Measurements from ENCODE around the gene HIVEP2. TPM values are rescaled to one million over a fixed set of nuclear protein-coding genes. Genes with fewer than 3 reads are reported as not detected.

The HIVEP2 gene
- total and polyA plus RNA-seq, 2 donors (not counting 1 experiment from before 2014, with no cell fraction given), result 5.8 to 31.9 TPM

- ChIA-PET POLR2A (no interaction called here), CTCF (interaction anchor here (1.6 to 1.7 kb wide), 2 partner anchors 14 to 57 kb away, joined by 6 to 9 read pairs; no protein-coding TSS in a partner anchor)
- Histone ChIP-seq H3K27me3 (replicated peaks in 1 of 4; ENCODE audit: control extremely low read depth in 1 of 4, control insufficient read depth in 3 of 4, insufficient read depth in 4 of 4, low read length in 3 of 4) (no peaks in the 10 kb centered on the region), H3K9me3 (ENCODE audit: control extremely low read depth in 1 of 3, control insufficient read depth in 2 of 3, insufficient read depth in 1 of 3, low read length in 2 of 3) (no peaks in the 10 kb centered on the region), H3K4me3 (ENCODE audit: control extremely low read depth in 1 of 5, extremely low read depth in 1 of 5, insufficient read depth in 1 of 5, low read depth in 2 of 5, low read length in 4 of 5) (no peak overlapping the region), H3K79me2 (ENCODE audit: control insufficient read depth, insufficient read depth, low read length) (no peaks in the 10 kb centered on the region), H3K4me2 (replicated peaks; ENCODE audit: low read depth, low read length, poor library complexity, severe bottlenecking) (no peak overlapping the region), H3K4me1 (ENCODE audit: control insufficient read depth in 2 of 2, insufficient read depth in 2 of 2, low read length in 2 of 2) (peaks cover 0 to 5% of the 10 kb centered on the region in 2 donors), H4K20me1 (ENCODE audit: control insufficient read depth, insufficient read depth, low read length, poor library complexity, severe bottlenecking) (no peaks in the 10 kb centered on the region), H3K27ac (ENCODE audit: low read length in 2 of 2) (no peak overlapping the region), H3K9ac (ENCODE audit: low read length) (no peak overlapping the region), H3K36me3 (replicated peaks in 1 of 2; ENCODE audit: control extremely low read depth in 1 of 2, control insufficient read depth in 1 of 2, extremely low read depth in 1 of 2, insufficient read depth in 2 of 2, low read length in 1 of 2) (peaks cover 2 to 12% of the 10 kb centered on the region in 2 experiments), H2AFZ (ENCODE audit: insufficient read depth, low read depth, low read length, poor library complexity, severe bottlenecking) (no peak overlapping the region)
- ATAC-seq (ENCODE audit: low read depth), result no peak
- intact Hi-C loops (cut with micrococcal nuclease), result no loop called here
- H3K27me3 Mint-ChIP-seq, result no peaks in the 10 kb centered on the region
- H3K9me3 Mint-ChIP-seq (ENCODE audit: insufficient read depth), result no peaks in the 10 kb centered on the region
- 33% methylated on average over 1 of the region's 1 CpG for WGBS (ENCODE audit: insufficient coverage)
- DNase-seq, result no peak
- no peak overlapping the region for H3K27ac Mint-ChIP-seq
- no peak overlapping the region for H3K4me3 Mint-ChIP-seq
- TF ChIP-seq CTCF (IDR thresholded peaks at IDR 0.05) (no peak), EZH2 (IDR thresholded peaks at IDR 0.05; ENCODE audit: borderline replicate concordance, insufficient read depth, low read depth, low read length, poor library complexity, severe bottlenecking) (no peak)
- H3K4me1 Mint-ChIP-seq, result peaks cover 21% of the 10 kb centered on the region
These were observed 194.0 kb downstream of the HIVEP2 start for GRCh38 chr6:142750998-142751397.

GRCh38 chr6:142749556-142749955 lies 195.4 kb downstream of the HIVEP2 start:
- Histone ChIP-seq H3K9ac (ENCODE audit: low read length) (no peak overlapping the region), H3K36me3 (replicated peaks in 1 of 2; ENCODE audit: control extremely low read depth in 1 of 2, control insufficient read depth in 1 of 2, extremely low read depth in 1 of 2, insufficient read depth in 2 of 2, low read length in 1 of 2) (peaks cover 0 to 12% of the 10 kb centered on the region in 2 experiments), H4K20me1 (ENCODE audit: control insufficient read depth, insufficient read depth, low read length, poor library complexity, severe bottlenecking) (no peaks in the 10 kb centered on the region), H3K9me3 (ENCODE audit: control extremely low read depth in 1 of 3, control insufficient read depth in 2 of 3, insufficient read depth in 1 of 3, low read length in 2 of 3) (no peaks in the 10 kb centered on the region), H3K4me3 (ENCODE audit: control extremely low read depth in 1 of 5, extremely low read depth in 1 of 5, insufficient read depth in 1 of 5, low read depth in 2 of 5, low read length in 4 of 5) (no peak overlapping the region), H3K79me2 (ENCODE audit: control insufficient read depth, insufficient read depth, low read length) (no peaks in the 10 kb centered on the region), H3K4me2 (replicated peaks; ENCODE audit: low read depth, low read length, poor library complexity, severe bottlenecking) (no peak overlapping the region), H3K27ac (ENCODE audit: low read length in 2 of 2) (no peak overlapping the region), H3K4me1 (ENCODE audit: control insufficient read depth in 2 of 2, insufficient read depth in 2 of 2, low read length in 2 of 2) (peaks cover 0 to 5% of the 10 kb centered on the region in 2 donors), H2AFZ (ENCODE audit: insufficient read depth, low read depth, low read length, poor library complexity, severe bottlenecking) (no peak overlapping the region), H3K27me3 (replicated peaks in 1 of 4; ENCODE audit: control extremely low read depth in 1 of 4, control insufficient read depth in 3 of 4, insufficient read depth in 4 of 4, low read length in 3 of 4) (no peaks in the 10 kb centered on the region)
- no peak overlapping the region for H3K27ac Mint-ChIP-seq
- ATAC-seq (ENCODE audit: low read depth), result no peak
- H3K9me3 Mint-ChIP-seq (ENCODE audit: insufficient read depth), result no peaks in the 10 kb centered on the region
- peaks cover 21% of the 10 kb centered on the region for H3K4me1 Mint-ChIP-seq
- no peak overlapping the region for H3K4me3 Mint-ChIP-seq
- CTCF ChIA-PET, result interaction anchor here (0.9 to 1.7 kb wide), 6 partner anchors 8 to 277 kb away, joined by 3 to 13 read pairs (median 5); no protein-coding TSS in a partner anchor
- DNase-seq, result no peak
- POLR2A ChIA-PET, result no interaction called here
- intact Hi-C loops (cut with micrococcal nuclease), result loop anchor here (5.0 kb wide), 2 partner anchors 158 to 193 kb away; no protein-coding TSS in a partner anchor
- H3K27me3 Mint-ChIP-seq, result no peaks in the 10 kb centered on the region
- TF ChIP-seq EZH2 (IDR thresholded peaks at IDR 0.05; ENCODE audit: borderline replicate concordance, insufficient read depth, low read depth, low read length, poor library complexity, severe bottlenecking), result no peak
- TF ChIP-seq CTCF (IDR thresholded peaks at IDR 0.05), result no peak
- 100% methylated on average over 1 of the region's 3 CpGs for WGBS (ENCODE audit: insufficient coverage)
